MM.1S (cell line): ENCODE results near the gene MGST2.

Experiments
- DNase-seq: peaks from one replicate; pipeline ENCODE4 v3.0.0-alpha.2; 2015
- H2AFZ ChIP-seq: fragments of 300-600 bp; sonication (generic); 2 replicates; pipeline ENCODE4 v1.6.0; 2016; ENCODE audit warnings: antibody characterized with exemption, low read length
- H3F3A ChIP-seq: fragments of 300-600 bp; sonication (generic); 2 replicates; pipeline ENCODE4 v1.6.1; 2016; ENCODE audit warnings: mild to moderate bottlenecking, antibody characterized with exemption, low read length, moderate library complexity, mixed read lengths; ENCODE audit not compliant: insufficient read depth
- H3K27ac ChIP-seq: fragments of 300-600 bp; sonication (generic); 2 replicates; pipeline ENCODE4 v1.5.1; 2016; ENCODE audit warnings: mild to moderate bottlenecking, low read length
- H3K27me3 ChIP-seq: fragments of 300-600 bp; sonication (generic); replicated peaks from 2 replicates; pipeline ENCODE4 v1.6.0; 2016; ENCODE audit warnings: low read length; ENCODE audit not compliant: insufficient read depth
- H3K36me3 ChIP-seq: fragments of 300-600 bp; sonication (generic); replicated peaks from 2 replicates; pipeline ENCODE4 v1.6.1; 2016; ENCODE audit warnings: mild to moderate bottlenecking, low read length, mixed read lengths; ENCODE audit not compliant: insufficient read depth
- H3K4me1 ChIP-seq: fragments of 300-600 bp; sonication (generic); 2 replicates; pipeline ENCODE4 v1.6.1; 2016; ENCODE audit warnings: low read length, mixed read lengths
- H3K4me2 ChIP-seq: fragments of 300-600 bp; sonication (generic); 2 replicates; pipeline ENCODE4 v1.6.0; 2016; ENCODE audit warnings: low read depth, low read length
- H3K4me3 ChIP-seq: fragments of 300-600 bp; sonication (generic); 2 replicates; pipeline ENCODE4 v1.5.1; 2016; ENCODE audit warnings: low read length, mixed read lengths
- H3K79me2 ChIP-seq: fragments of 300-600 bp; sonication (generic); 2 replicates; pipeline ENCODE4 v1.6.1; 2016; ENCODE audit warnings: mixed run types, low read length, mixed read lengths
- H3K9ac ChIP-seq: fragments of 300-600 bp; sonication (generic); 2 replicates; pipeline ENCODE4 v1.6.1; 2016; ENCODE audit warnings: low read length, mixed read lengths
- H3K9me2 ChIP-seq: fragments of 300-600 bp; sonication (generic); replicated peaks from 2 replicates; pipeline ENCODE4 v1.6.1; 2016; ENCODE audit warnings: mild to moderate bottlenecking, low read length, mixed read lengths; ENCODE audit not compliant: insufficient read depth
- H3K9me3 ChIP-seq: fragments of 300-600 bp; sonication (generic); replicated peaks from 2 replicates; pipeline ENCODE4 v1.6.1; 2016; ENCODE audit warnings: mild to moderate bottlenecking, low read length, mixed read lengths; ENCODE audit not compliant: insufficient read depth
- H4K20me1 ChIP-seq: fragments of 300-600 bp; sonication (generic); 2 replicates; pipeline ENCODE4 v1.6.1; 2016; ENCODE audit warnings: mild to moderate bottlenecking, low read length, moderate library complexity, mixed read lengths; ENCODE audit not compliant: insufficient read depth
- CTCF ChIP-seq: fragments of 300-600 bp; sonication (generic); IDR thresholded peaks from 2 replicates; pipeline ENCODE4 v1.5.1; 2016; ENCODE audit warnings: antibody characterized with exemption, low read length, mixed read lengths
- EZH2 ChIP-seq: fragments of 300-600 bp; sonication (generic); optimal IDR thresholded peaks from 2 replicates; pipeline ENCODE3; 2017; ENCODE audit warnings: low read depth, mild to moderate bottlenecking, antibody characterized with exemption, low read length, mixed read lengths
- EZH2phosphoT487 ChIP-seq: fragments of 300-600 bp; sonication (generic); IDR thresholded peaks from 2 replicates; pipeline ENCODE4 v1.6.1; 2018; ENCODE audit warnings: antibody characterized with exemption, low read length

Gene MGST2

GRCh38 chr4:139669335-139669734 is 3.7 kb downstream of the MGST2 start:
- no peak overlapping the region for H3K4me2 ChIP-seq
- no peak for DNase-seq
- no peaks in the 10 kb centered on the region for H3K9me3 ChIP-seq
- H3K4me3 ChIP-seq = no peak overlapping the region
- no peaks in the 10 kb centered on the region for H3K4me1 ChIP-seq
- H3K27me3 ChIP-seq = no peaks in the 10 kb centered on the region
- no peak overlapping the region for H3K27ac ChIP-seq
- H4K20me1 ChIP-seq = no peaks in the 10 kb centered on the region
- no peaks in the 10 kb centered on the region for H3K9me2 ChIP-seq
- H3F3A ChIP-seq = no peaks in the 10 kb centered on the region
- no peaks in the 10 kb centered on the region for H3K79me2 ChIP-seq
- H3K36me3 ChIP-seq = no peaks in the 10 kb centered on the region
- TF ChIP-seq EZH2 (no peak), EZH2phosphoT487 (no peak), CTCF (no peak)
- no peak overlapping the region for H2AFZ ChIP-seq
- no peak overlapping the region for H3K9ac ChIP-seq

DNA sequence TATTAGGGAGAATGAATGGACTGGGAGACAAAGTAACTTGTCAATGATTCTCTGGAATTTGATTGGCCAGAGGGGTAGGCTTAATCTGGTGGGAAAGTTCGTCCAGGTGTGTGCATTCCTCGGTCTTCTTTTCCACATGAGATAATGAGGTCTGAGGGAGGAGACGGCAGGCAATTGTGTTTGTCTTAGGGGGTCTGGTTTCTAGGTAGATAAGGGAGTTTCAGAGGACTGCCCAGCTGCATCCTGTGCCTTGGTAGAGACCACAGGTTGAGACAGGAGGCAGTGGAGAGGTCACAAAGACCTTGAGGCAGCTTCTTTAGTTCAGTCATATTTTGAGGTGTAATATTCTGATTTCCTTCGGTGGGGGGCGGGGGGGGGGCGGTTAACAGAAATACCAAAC is 4.3 kb downstream of the MGST2 start:
- H3K79me2 ChIP-seq = no peaks in the 10 kb centered on the region

GRCh38 chr4:139670775-139671174 is 5.2 kb downstream of the MGST2 start:
- H3K4me2 ChIP-seq = no peak overlapping the region

More for the DNA sequence above, 4.3 kb downstream of the MGST2 start:
- TF ChIP-seq CTCF = no peak
- TF ChIP-seq EZH2phosphoT487 = no peak
- no peak for TF ChIP-seq EZH2
- Histone ChIP-seq H2AFZ (no peak overlapping the region), H3K9me2 (no peaks in the 10 kb centered on the region), H3K9ac (no peak overlapping the region), H3K9me3 (no peaks in the 10 kb centered on the region), H3F3A (no peaks in the 10 kb centered on the region), H4K20me1 (no peaks in the 10 kb centered on the region), H3K27ac (no peak overlapping the region), H3K4me3 (no peak overlapping the region), H3K27me3 (no peaks in the 10 kb centered on the region), H3K4me1 (no peaks in the 10 kb centered on the region), H3K36me3 (no peaks in the 10 kb centered on the region), H3K4me2 (no peak overlapping the region)
- no peak for DNase-seq

More at GRCh38 chr4:139670775-139671174, 5.2 kb downstream of the MGST2 start:
- Histone ChIP-seq H2AFZ (no peak overlapping the region), H3K79me2 (no peaks in the 10 kb centered on the region), H3K36me3 (no peaks in the 10 kb centered on the region), H4K20me1 (no peaks in the 10 kb centered on the region), H3K9me2 (no peaks in the 10 kb centered on the region), H3K9me3 (no peaks in the 10 kb centered on the region), H3K4me3 (no peak overlapping the region), H3K27me3 (no peaks in the 10 kb centered on the region), H3K27ac (no peak overlapping the region), H3K4me1 (no peaks in the 10 kb centered on the region), H3K9ac (no peak overlapping the region), H3F3A (no peaks in the 10 kb centered on the region)
- no peak for DNase-seq
- TF ChIP-seq EZH2 = no peak
- no peak for TF ChIP-seq CTCF
- no peak for TF ChIP-seq EZH2phosphoT487
